Measurements from ENCODE around the gene PITPNC1.

PITPNC1 gene

GRCh38 chr17:67369676-67370075 is 7.4 kb upstream of the PITPNC1 start:
- Histone ChIP-seq H3K4me3 (ENCODE audit: low read length in 2 of 2) (no peak overlapping the region), H3K9me3 (ENCODE audit: control insufficient read depth in 2 of 2, low read length in 2 of 2) (no peaks in the 10 kb centered on the region), H3K36me3 (ENCODE audit: control insufficient read depth in 2 of 2, insufficient read depth in 2 of 2, low read length in 2 of 2) (no peaks in the 10 kb centered on the region)

DNA sequence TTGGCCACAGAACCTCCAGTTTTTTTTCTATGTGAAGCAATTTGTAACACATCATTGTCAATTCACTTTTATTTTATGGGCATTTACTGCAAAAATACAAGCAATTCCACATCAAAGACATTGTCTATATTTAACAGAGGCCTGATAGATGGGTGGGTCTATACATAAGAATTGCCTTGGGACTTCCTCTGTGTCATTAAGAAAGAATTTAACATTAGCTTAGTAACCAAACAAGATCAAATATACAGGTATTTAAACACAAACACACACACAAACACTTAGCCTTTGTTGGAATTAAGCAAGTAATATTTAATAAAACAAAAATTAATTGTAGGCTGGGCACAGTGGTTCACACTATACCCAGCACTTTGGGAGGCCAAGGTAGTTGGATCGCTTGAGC is 4.3 kb upstream of the PITPNC1 start:
- no peaks in the 10 kb centered on the region for H3K9me3 ChIP-seq (ENCODE audit: control insufficient read depth in 2 of 2, low read length in 2 of 2)
- no peak overlapping the region for H3K4me3 ChIP-seq (ENCODE audit: low read length in 2 of 2)
- peaks cover 5 to 7% of the 10 kb centered on the region in 2 donors for H3K4me1 ChIP-seq (ENCODE audit: control insufficient read depth in 2 of 2, insufficient read depth in 2 of 2, low read length in 2 of 2)
- no peaks in the 10 kb centered on the region for H3K36me3 ChIP-seq (ENCODE audit: control insufficient read depth in 2 of 2, insufficient read depth in 2 of 2, low read length in 2 of 2)
- H3K27me3 ChIP-seq (ENCODE audit: control insufficient read depth in 2 of 2, insufficient read depth in 2 of 2, low read length in 2 of 2) = no peaks in the 10 kb centered on the region
- H3K9ac ChIP-seq (ENCODE audit: low read depth in 1 of 2, low read length in 2 of 2) = no peak overlapping the region
- H3K27ac ChIP-seq (ENCODE audit: low read depth in 2 of 2, low read length in 2 of 2) = no peak overlapping the region

More at GRCh38 chr17:67369676-67370075, 7.4 kb upstream of the PITPNC1 start:
- no peak overlapping the region for H3K27ac ChIP-seq (ENCODE audit: low read depth in 2 of 2, low read length in 2 of 2)
- no peak overlapping the region for H3K9ac ChIP-seq (ENCODE audit: low read depth in 1 of 2, low read length in 2 of 2)
- no peaks in the 10 kb centered on the region for H3K27me3 ChIP-seq (ENCODE audit: control insufficient read depth in 2 of 2, insufficient read depth in 2 of 2, low read length in 2 of 2)
- peaks cover 8 to 10% of the 10 kb centered on the region in 2 donors for H3K4me1 ChIP-seq (ENCODE audit: control insufficient read depth in 2 of 2, insufficient read depth in 2 of 2, low read length in 2 of 2)

GRCh38 chr17:67374329-67375053 is 2.6 kb upstream of the PITPNC1 start:
- Histone ChIP-seq H3K4me3 (ENCODE audit: low read length in 2 of 2) (no peak overlapping the region), H3K9ac (ENCODE audit: low read depth in 1 of 2, low read length in 2 of 2) (no peak overlapping the region), H3K27me3 (ENCODE audit: control insufficient read depth in 2 of 2, insufficient read depth in 2 of 2, low read length in 2 of 2) (no peaks in the 10 kb centered on the region), H3K4me1 (ENCODE audit: control insufficient read depth in 2 of 2, insufficient read depth in 2 of 2, low read length in 2 of 2) (peaks cover 7 to 11% of the 10 kb centered on the region in 2 donors), H3K9me3 (ENCODE audit: control insufficient read depth in 2 of 2, low read length in 2 of 2) (no peaks in the 10 kb centered on the region), H3K36me3 (ENCODE audit: control insufficient read depth in 2 of 2, insufficient read depth in 2 of 2, low read length in 2 of 2) (no peaks in the 10 kb centered on the region), H3K27ac (ENCODE audit: low read depth in 2 of 2, low read length in 2 of 2) (no peak overlapping the region)

DNA sequence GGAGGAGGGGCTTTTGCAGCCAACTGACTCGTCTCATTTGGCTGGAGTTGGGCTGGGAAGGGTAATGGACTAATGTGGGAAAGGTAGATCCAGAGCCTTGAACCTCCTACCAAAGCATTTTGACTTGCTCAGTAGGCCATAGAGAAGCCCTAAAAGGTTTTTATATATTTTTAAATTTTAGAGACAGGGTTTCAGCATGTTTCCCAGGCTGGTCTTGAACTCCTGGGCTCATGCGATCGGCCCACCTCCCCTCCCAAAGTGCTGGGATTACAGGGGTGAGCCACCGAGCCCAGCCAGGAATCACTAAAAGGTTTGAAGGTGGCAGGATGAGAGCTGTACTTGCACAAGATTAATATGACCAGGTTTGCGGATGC is 2.0 kb upstream of the PITPNC1 start:
- Histone ChIP-seq H3K9ac (ENCODE audit: low read depth in 1 of 2, low read length in 2 of 2) (no peak overlapping the region), H3K27ac (ENCODE audit: low read depth in 2 of 2, low read length in 2 of 2) (no peak overlapping the region), H3K9me3 (ENCODE audit: control insufficient read depth in 2 of 2, low read length in 2 of 2) (no peaks in the 10 kb centered on the region), H3K4me1 (ENCODE audit: control insufficient read depth in 2 of 2, insufficient read depth in 2 of 2, low read length in 2 of 2) (peaks cover 7 to 11% of the 10 kb centered on the region in 2 donors), H3K27me3 (ENCODE audit: control insufficient read depth in 2 of 2, insufficient read depth in 2 of 2, low read length in 2 of 2) (no peaks in the 10 kb centered on the region), H3K36me3 (ENCODE audit: control insufficient read depth in 2 of 2, insufficient read depth in 2 of 2, low read length in 2 of 2) (no peaks in the 10 kb centered on the region), H3K4me3 (ENCODE audit: low read length in 2 of 2) (no peak overlapping the region)

DNA sequence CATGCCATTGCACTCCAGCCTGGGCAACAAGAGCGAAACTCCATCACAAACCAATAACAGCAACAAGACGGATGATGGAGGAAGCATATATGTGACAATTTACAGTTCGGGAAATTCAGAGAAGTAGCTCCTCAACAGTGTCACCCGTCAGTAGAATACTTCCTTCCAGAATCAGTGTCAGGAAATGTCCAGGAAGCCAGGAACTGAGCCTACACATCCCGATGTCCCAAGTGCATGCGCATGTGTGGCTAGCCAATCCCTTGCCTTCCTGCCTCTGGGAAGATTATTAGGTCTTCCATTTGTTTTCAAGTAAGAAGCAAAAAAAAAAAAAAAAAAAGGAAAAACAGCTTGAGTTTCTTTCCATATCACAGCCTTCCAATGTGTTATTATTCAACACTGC is 1.4 kb upstream of the PITPNC1 start:
- H3K9ac ChIP-seq (ENCODE audit: low read depth in 1 of 2, low read length in 2 of 2) = no peak overlapping the region
- no peaks in the 10 kb centered on the region for H3K36me3 ChIP-seq (ENCODE audit: control insufficient read depth in 2 of 2, insufficient read depth in 2 of 2, low read length in 2 of 2)
- H3K27ac ChIP-seq (ENCODE audit: low read depth in 2 of 2, low read length in 2 of 2) = no peak overlapping the region
- H3K4me1 ChIP-seq (ENCODE audit: control insufficient read depth in 2 of 2, insufficient read depth in 2 of 2, low read length in 2 of 2) = peaks cover 7 to 11% of the 10 kb centered on the region in 2 donors
- no peak overlapping the region for H3K4me3 ChIP-seq (ENCODE audit: low read length in 2 of 2)
- H3K9me3 ChIP-seq (ENCODE audit: control insufficient read depth in 2 of 2, low read length in 2 of 2) = no peaks in the 10 kb centered on the region
- H3K27me3 ChIP-seq (ENCODE audit: control insufficient read depth in 2 of 2, insufficient read depth in 2 of 2, low read length in 2 of 2) = no peaks in the 10 kb centered on the region

GRCh38 chr17:67376415-67376736 is 705 bp upstream of the PITPNC1 start:
- H3K27me3 ChIP-seq (ENCODE audit: control insufficient read depth in 2 of 2, insufficient read depth in 2 of 2, low read length in 2 of 2) = no peaks in the 10 kb centered on the region
- H3K9me3 ChIP-seq (ENCODE audit: control insufficient read depth in 2 of 2, low read length in 2 of 2) = no peaks in the 10 kb centered on the region
- H3K9ac ChIP-seq (ENCODE audit: low read depth in 1 of 2, low read length in 2 of 2) = peak overlapping the region; percentile 54 to 86
- H3K4me1 ChIP-seq (ENCODE audit: control insufficient read depth in 2 of 2, insufficient read depth in 2 of 2, low read length in 2 of 2) = peaks cover 7 to 11% of the 10 kb centered on the region in 2 donors
- no peaks in the 10 kb centered on the region for H3K36me3 ChIP-seq (ENCODE audit: control insufficient read depth in 2 of 2, insufficient read depth in 2 of 2, low read length in 2 of 2)
- peak overlapping the region; percentile 79 to 80 for H3K4me3 ChIP-seq (ENCODE audit: low read length in 2 of 2)
- no peak overlapping the region for H3K27ac ChIP-seq (ENCODE audit: low read depth in 2 of 2, low read length in 2 of 2)

DNA sequence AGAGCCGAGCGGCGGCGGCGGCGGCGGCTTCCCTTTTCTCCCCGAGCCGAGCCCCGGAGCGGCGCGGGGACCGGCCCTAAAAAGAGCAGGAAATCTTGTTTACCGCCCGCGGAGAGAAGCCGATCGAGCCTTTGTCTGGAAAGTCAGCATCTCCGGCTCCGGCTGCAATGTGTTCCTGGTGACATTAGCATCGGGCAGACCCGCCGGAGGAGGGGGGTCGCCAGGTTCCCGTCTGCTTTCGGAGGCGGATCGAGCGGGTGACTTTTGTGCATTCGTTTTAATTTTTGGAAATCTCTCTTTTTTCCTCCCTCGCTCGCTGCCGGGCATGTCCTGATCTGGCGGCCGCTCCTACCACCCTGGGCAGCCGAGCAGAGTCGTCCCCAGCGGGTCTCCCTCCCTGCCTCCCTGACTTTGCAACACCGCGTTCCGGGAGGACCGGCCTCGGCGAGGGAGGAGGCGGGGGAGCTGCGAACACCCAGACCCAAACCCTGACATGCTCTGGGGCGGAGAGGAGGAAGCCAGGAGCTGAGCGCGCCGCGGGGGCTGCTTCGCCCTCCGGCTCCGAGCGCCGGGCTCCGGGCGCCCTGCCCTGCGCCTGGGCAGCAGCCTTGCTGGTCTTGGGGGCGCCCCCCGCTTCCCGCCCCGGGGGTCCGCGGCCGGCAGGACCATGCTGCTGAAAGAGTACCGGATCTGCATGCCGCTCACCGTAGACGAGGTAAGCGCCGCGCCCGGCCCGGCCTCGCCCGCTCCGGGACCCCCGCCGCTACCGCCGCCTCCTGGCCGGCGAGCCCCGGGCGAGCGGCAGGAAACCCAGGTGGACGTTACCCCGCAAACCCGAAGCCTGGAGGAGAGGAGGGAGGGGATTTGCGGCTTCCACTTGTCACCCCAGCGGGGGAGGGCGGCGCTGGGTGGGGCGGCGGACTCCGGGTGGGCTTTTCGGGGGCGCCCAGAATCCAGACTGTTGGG is 690 bp downstream of the PITPNC1 start:
- H3K4me3 ChIP-seq (ENCODE audit: low read length in 2 of 2) = peak overlapping the region; percentile 79 to 80
- peaks cover 7 to 11% of the 10 kb centered on the region in 2 donors for H3K4me1 ChIP-seq (ENCODE audit: control insufficient read depth in 2 of 2, insufficient read depth in 2 of 2, low read length in 2 of 2)
- H3K27me3 ChIP-seq (ENCODE audit: control insufficient read depth in 2 of 2, insufficient read depth in 2 of 2, low read length in 2 of 2) = no peaks in the 10 kb centered on the region
- H3K9ac ChIP-seq (ENCODE audit: low read depth in 1 of 2, low read length in 2 of 2) = peak overlapping the region; percentile 75 to 86
- H3K27ac ChIP-seq (ENCODE audit: low read depth in 2 of 2, low read length in 2 of 2) = peak overlapping the region; percentile 79
- no peaks in the 10 kb centered on the region for H3K36me3 ChIP-seq (ENCODE audit: control insufficient read depth in 2 of 2, insufficient read depth in 2 of 2, low read length in 2 of 2)
- H3K9me3 ChIP-seq (ENCODE audit: control insufficient read depth in 2 of 2, low read length in 2 of 2) = no peaks in the 10 kb centered on the region

DNA sequence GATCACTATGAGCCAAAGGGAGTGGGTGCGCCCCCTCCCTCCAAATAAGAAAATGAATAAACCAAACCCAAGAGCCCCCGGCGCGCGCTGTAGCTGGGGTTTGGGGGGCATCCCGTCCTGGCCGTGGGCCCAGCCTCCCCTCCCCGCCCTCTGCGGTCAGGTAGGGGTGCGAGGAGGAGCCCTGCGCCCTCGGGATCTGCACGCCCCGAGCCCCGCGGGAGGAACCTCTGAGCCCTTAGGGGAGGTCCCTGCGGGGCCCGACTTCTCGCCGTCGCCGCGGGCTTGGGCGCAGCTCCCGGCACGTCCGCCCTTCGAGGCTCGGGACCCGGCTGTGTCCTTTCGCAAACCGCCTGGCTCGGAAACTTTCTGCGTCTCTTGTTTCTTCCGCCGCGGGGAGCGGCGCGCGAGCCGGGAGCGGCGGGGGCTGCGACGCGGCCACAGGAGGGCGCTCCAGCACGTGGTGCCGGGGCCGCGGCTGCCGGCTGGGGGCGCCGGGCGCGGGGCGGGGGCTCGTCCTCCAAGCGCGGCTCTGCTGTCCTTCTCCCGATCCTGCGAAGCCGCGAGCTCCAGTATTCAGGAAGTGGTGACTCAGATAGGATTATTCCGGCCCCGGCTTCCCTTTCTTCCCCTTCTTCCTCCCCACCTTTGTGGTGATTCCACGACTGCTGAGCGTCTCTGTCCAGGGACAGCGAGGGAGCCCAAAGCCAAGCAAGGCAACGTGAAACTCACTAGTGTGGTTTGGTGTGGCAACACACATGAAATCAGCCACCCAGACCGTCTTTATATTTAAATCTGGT is 1.6 kb downstream of the PITPNC1 start:
- H3K4me3 ChIP-seq (ENCODE audit: low read length in 2 of 2) = peak overlapping the region; percentile 79 to 80

GRCh38 chr17:67379251-67379630 is 2.2 kb downstream of the PITPNC1 start:
- peak overlapping the region; percentile 48 to 86 for H3K9ac ChIP-seq (ENCODE audit: low read depth in 1 of 2, low read length in 2 of 2)
- H3K4me1 ChIP-seq (ENCODE audit: control insufficient read depth in 2 of 2, insufficient read depth in 2 of 2, low read length in 2 of 2) = peaks cover 7 to 11% of the 10 kb centered on the region in 2 donors
- H3K9me3 ChIP-seq (ENCODE audit: control insufficient read depth in 2 of 2, low read length in 2 of 2) = no peaks in the 10 kb centered on the region
- no peaks in the 10 kb centered on the region for H3K27me3 ChIP-seq (ENCODE audit: control insufficient read depth in 2 of 2, insufficient read depth in 2 of 2, low read length in 2 of 2)
- H3K27ac ChIP-seq (ENCODE audit: low read depth in 2 of 2, low read length in 2 of 2) = peak overlapping the region in 1 of 2 donors; percentile 79
- no peaks in the 10 kb centered on the region for H3K36me3 ChIP-seq (ENCODE audit: control insufficient read depth in 2 of 2, insufficient read depth in 2 of 2, low read length in 2 of 2)
- peak overlapping the region; percentile 79 to 80 for H3K4me3 ChIP-seq (ENCODE audit: low read length in 2 of 2)

More for the DNA sequence above, 1.6 kb downstream of the PITPNC1 start:
- Histone ChIP-seq H3K9ac (ENCODE audit: low read depth in 1 of 2, low read length in 2 of 2) (peak overlapping the region; percentile 65 to 86), H3K36me3 (ENCODE audit: control insufficient read depth in 2 of 2, insufficient read depth in 2 of 2, low read length in 2 of 2) (no peaks in the 10 kb centered on the region), H3K27ac (ENCODE audit: low read depth in 2 of 2, low read length in 2 of 2) (peak overlapping the region; percentile 79), H3K4me1 (ENCODE audit: control insufficient read depth in 2 of 2, insufficient read depth in 2 of 2, low read length in 2 of 2) (peaks cover 7 to 11% of the 10 kb centered on the region in 2 donors), H3K27me3 (ENCODE audit: control insufficient read depth in 2 of 2, insufficient read depth in 2 of 2, low read length in 2 of 2) (no peaks in the 10 kb centered on the region), H3K9me3 (ENCODE audit: control insufficient read depth in 2 of 2, low read length in 2 of 2) (no peaks in the 10 kb centered on the region)
